GM12801 (cell line): ENCODE data around the gene MET.

Experiments used
- CTCF ChIP-seq: IDR thresholded peaks from one replicate; pipeline ENCODE4 v1.5.1; 2011; ENCODE audit warnings: control low read depth; ENCODE audit not compliant: insufficient read length; ENCODE audit errors: extremely low read depth

The MET gene

GRCh38 chr7:116739307-116739706, 67.3 kb downstream of the MET start:
- TF ChIP-seq CTCF: no peak

GRCh38 chr7:116740231-116740630, 68.2 kb downstream of the MET start:
- TF ChIP-seq CTCF: no peak

DNA sequence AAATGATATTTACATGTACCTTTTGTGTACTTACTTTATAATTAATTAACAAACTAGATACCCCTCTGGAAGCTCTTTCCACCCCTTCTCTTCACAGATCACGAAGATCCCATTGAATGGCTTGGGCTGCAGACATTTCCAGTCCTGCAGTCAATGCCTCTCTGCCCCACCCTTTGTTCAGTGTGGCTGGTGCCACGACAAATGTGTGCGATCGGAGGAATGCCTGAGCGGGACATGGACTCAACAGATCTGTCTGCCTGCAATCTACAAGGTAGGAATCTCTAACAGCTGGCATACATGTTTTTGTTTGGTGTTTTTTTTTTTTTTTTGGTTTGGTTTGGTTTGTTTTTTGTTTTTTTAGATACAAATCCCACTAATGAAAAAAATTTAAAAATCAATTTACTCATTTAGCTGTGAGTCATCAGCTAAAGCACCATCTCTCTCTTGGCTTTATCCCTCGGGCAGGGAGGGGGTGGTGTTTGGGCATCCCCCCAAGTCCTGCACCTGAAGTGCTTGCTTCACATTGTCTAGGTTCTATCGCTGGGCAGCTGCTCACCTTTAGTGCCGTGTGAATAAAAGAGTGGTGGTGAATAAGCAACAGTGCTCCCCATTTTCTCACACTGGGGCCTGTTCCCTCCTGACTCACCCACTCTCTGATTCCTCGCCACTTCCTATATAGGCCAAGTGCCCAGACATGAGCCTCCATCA, 68.9 kb downstream of the MET start:
- TF ChIP-seq CTCF: no peak

GRCh38 chr7:116741625-116742316, 69.8 kb downstream of the MET start:
- TF ChIP-seq CTCF: no peak

GRCh38 chr7:116742641-116743040, 70.6 kb downstream of the MET start:
- no peak for TF ChIP-seq CTCF

- TF ChIP-seq CTCF: no peak
Observed at GRCh38 chr7:116752305-116753074, 80.5 kb downstream of the MET start.

DNA sequence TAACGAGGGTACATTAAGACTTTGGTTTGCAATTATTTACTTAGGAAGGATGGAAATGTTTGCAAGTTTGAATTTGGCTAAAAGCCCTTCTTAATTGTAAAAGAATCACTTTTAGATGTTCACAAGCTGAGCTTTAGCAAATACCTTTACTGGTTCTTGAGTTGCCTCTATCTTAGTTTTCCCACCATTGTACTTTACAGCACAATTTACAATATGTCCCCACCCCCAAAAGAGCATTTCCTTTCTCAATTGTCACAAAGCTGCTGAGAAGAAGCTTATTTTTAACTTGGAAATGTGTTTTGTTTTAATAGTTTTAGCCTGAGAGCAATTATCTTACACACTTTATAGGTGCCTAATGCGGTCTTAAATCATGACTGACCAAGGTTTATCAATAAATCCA, 81.1 kb downstream of the MET start:
- no peak for TF ChIP-seq CTCF
